HG03469 (cell line): Measurements from ENCODE around the gene G2E3.
"Not testable (repeated sequence)": the region's sequence is repeated elsewhere in the genome, so short reads cannot be mapped to it uniquely, and the experiment has no call there.

Experiments
- ATAC-seq: cut with Tn5 transposase; IDR thresholded peaks from one replicate; pipeline ENCODE4 v1.9.1; 2021; ENCODE audit warnings: mild to moderate bottlenecking, moderate library complexity, moderate number of reproducible peaks; ENCODE audit not compliant: unreplicated experiment

The G2E3 gene

GRCh38 chr14:30559638-30560091, 707 bp downstream of the G2E3 start:
- no peak for ATAC-seq

GRCh38 chr14:30560581-30560980, 1.6 kb downstream of the G2E3 start:
- no peak for ATAC-seq

- ATAC-seq = no peak
Measured at GRCh38 chr14:30564235-30564867, 5.4 kb downstream of the G2E3 start.

GRCh38 chr14:30564868-30565248, 5.9 kb downstream of the G2E3 start:
- no peak for ATAC-seq

- no peak for ATAC-seq
Measured at GRCh38 chr14:30569216-30569902, 10.4 kb downstream of the G2E3 start.

DNA sequence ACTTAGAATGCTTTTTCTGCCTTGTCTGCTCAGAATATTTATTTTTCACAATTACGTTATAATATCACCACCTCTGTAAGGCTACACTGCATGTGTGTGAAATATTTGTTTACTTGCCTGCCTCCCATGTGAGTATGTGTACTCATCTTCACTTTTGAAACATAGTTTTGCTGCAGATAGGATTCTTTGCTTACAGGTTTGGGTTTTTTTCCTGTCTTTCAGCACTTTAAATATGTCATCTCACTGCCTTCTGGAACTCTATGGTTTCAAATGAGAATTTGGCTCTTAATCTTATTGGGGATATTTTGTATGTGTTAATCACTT, 10.9 kb downstream of the G2E3 start:
- ATAC-seq = no peak

- no peak for ATAC-seq
Measured at GRCh38 chr14:30572237-30572636, 13.3 kb downstream of the G2E3 start.

- no peak for ATAC-seq
Measured at GRCh38 chr14:30572771-30573170, 13.8 kb downstream of the G2E3 start.

DNA sequence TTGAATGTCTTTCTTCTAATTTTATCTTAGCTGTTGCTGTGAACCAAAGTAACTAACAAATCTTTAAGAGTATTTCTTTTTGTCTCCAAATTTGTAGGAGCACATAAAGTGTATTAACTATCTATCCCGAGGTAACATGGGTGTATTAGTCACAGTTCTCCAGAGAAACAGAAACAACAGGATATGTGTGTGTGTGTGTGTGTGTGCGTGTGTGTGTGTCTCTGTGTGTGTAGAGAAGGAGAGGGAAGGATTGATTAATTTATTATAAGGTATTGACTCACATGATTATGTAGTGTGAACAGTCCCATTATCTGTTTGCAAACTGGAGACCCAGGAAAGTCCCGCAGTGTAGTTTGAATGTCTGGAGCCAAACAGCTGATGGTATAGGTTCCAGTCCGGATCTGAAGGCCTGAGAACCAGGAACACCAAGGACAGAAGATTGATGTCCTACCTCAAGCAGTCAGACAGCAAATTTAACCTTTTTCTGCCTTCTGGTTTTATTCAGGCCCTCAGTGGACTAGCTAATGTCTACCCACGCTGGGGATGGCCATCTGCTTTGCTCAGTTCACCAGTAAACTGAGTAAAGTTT, 14.4 kb downstream of the G2E3 start:
- ATAC-seq = no peak

GRCh38 chr14:30573966-30574365, 15.0 kb downstream of the G2E3 start:
- no peak for ATAC-seq

DNA sequence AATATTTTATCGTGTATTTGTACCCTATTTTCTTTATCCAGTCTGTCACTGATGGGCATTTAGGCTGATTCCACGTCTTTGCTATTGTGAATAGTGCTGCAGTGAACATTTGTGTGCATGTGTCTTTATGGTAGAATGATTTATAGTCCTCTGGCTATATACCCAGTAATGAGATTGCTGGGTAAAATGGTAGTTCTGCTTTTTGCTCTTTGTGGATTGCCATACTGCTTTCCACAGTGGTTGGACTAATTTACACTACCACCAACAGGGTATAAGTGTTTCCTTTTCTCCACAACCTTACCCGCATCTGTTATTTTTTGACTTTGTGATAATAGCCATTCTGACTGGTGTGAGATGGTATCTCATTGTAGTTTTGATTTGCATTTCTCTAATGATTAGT, 15.8 kb downstream of the G2E3 start:
- ATAC-seq = not testable (repeated sequence)

GRCh38 chr14:30576333-30576732, 17.4 kb downstream of the G2E3 start:
- not testable (repeated sequence) for ATAC-seq

DNA sequence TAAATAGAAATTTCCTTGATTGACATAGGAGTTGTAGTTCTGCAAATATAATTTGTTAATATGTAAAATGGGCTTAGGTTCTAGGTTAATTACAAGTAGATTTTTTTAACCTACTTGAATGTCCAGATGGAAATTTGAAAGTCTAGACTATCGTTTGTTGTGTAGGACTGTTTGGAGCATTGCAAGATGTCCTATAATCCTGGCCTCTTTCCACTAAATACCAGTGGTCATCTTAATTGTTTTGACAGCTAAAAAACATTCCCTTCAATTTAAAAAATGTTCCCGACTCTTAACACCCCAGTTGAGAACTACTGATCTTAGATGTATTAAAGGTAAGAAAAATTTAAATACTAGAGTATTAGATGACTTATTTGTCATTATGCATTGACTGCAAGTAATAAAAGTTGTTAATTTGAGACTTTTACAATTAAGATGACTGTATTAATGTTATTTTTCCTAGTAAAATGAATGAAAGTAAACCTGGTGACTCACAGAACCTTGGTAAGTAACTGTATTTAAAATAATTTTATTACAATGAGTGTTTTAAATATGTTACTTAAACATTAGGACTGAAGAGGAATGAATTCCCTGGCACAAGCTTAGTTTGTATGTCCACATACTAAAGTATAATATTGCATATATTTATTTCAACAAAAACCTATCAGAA, 21.8 kb downstream of the G2E3 start:
- ATAC-seq = no peak

GRCh38 chr14:30581283-30581625, 22.3 kb downstream of the G2E3 start:
- no peak for ATAC-seq

- no peak for ATAC-seq
Measured at GRCh38 chr14:30582376-30582775, 23.4 kb downstream of the G2E3 start.

GRCh38 chr14:30584058-30584630, 25.2 kb downstream of the G2E3 start:
- no peak for ATAC-seq

- ATAC-seq = no peak
Measured at GRCh38 chr14:30585204-30585603, 26.2 kb downstream of the G2E3 start.

- no peak for ATAC-seq
Measured at GRCh38 chr14:30587141-30587540, 28.2 kb downstream of the G2E3 start.

DNA sequence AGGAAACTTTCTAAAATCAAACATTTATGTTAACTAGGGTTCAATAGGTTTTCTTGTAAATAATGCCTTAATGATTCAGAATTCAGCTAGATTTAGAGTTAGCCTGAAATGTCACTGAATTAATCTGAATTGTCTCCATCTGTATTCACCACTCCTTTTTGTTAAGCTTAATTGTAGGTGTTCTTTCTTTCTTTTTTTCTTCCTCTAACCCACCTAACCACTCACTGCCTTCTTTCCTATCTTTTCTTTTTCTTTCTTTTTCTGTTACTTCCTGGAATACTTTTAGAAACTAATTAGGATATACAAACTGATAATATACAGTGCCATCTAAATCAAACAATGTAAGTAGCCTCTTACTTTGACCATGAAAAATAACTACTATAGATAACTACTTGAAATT, 29.9 kb downstream of the G2E3 start:
- ATAC-seq = no peak

DNA sequence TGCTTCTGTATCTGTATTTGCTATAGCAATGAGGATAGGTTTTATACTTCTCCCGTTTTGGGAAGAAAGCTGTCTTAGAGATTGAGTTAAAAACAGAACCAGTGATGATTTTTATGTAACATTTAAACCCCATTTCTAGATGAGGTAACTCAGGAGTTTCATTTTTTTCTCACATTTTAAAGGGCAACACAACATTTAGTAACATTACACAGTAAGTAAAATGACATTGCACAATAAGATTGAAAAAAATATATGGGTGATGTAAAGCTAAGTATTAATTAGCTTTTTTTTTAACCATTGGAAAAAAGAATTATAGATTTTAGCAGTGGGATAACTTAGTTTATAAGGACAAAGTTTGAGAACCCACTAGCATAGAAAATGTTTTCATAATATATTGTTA, 38.0 kb downstream of the G2E3 start:
- no peak for ATAC-seq

- ATAC-seq = no peak
Measured at GRCh38 chr14:30597504-30597903, 38.5 kb downstream of the G2E3 start.
